A204.1 (cell line): ENCODE data around the gene FCMR.
"Not testable (repeated sequence)": the region's sequence is repeated elsewhere in the genome, so short reads cannot be mapped to it uniquely, and the experiment has no call there.

Source experiments
- FAIRE-seq: peaks from 2 replicates; lab custom pipeline; 2012; peaks lifted over from hg19 to GRCh38; lab: Jason Lieb, UNC

Gene FCMR

DNA sequence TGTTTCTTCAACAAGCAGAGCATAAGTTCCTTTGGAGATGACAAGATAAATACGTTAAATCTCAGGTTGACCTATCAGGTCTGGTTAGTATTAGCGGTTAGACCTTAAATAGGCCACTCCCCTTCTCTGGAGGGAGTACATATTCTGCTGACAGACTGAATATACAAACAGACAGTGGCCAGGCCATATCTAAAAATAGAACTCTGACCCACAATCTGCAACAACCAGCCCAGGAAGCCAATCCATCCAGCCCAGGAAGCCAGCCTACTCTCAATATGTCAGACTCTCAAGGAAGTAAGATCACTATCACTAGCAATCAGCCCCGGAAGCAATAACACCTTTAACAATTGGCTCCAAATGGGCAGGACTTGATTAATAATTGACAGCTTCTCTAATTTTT is 49.6 kb downstream of the FCMR start:
- FAIRE-seq = no peak

- no peak for FAIRE-seq
Observed at GRCh38 chr1:206868264-206868663, 53.5 kb downstream of the FCMR start.

GRCh38 chr1:206867716-206868115 is 54.0 kb downstream of the FCMR start:
- FAIRE-seq = no peak

DNA sequence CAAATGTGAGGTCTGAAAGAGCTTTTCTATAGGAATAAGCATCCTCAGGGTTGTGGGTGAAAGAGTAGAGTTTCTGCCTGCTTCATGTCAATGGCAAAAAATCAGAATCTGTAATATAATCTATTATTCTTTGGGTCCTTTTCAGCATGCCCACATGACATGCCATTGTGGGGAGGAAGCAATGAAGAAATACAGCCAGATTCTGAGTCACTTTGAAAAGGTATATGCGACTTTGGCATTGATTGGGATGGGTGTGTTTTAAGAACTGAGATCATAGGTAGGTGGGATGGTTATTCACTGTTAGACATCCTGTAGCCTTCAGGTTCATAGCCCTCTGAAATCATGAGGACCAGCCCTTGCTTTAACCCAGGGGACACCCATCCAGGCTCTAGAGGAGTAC is 54.5 kb downstream of the FCMR start:
- no peak for FAIRE-seq

GRCh38 chr1:206866062-206866461 is 55.7 kb downstream of the FCMR start:
- no peak for FAIRE-seq

GRCh38 chr1:206864939-206865671 is 56.6 kb downstream of the FCMR start, which contains the start of gene IL20:
TSS of gene IL20 (plus strand) at chr1:206865623. CDS start at chr1:206865853, 230 bp downstream.
- FAIRE-seq = no peak

GRCh38 chr1:206863266-206863665 is 58.5 kb downstream of the FCMR start:
- no peak for FAIRE-seq

GRCh38 chr1:206860165-206860564 is 61.6 kb downstream of the FCMR start:
- FAIRE-seq = no peak

- no peak for FAIRE-seq
Observed at GRCh38 chr1:206859082-206859521, 62.6 kb downstream of the FCMR start.

DNA sequence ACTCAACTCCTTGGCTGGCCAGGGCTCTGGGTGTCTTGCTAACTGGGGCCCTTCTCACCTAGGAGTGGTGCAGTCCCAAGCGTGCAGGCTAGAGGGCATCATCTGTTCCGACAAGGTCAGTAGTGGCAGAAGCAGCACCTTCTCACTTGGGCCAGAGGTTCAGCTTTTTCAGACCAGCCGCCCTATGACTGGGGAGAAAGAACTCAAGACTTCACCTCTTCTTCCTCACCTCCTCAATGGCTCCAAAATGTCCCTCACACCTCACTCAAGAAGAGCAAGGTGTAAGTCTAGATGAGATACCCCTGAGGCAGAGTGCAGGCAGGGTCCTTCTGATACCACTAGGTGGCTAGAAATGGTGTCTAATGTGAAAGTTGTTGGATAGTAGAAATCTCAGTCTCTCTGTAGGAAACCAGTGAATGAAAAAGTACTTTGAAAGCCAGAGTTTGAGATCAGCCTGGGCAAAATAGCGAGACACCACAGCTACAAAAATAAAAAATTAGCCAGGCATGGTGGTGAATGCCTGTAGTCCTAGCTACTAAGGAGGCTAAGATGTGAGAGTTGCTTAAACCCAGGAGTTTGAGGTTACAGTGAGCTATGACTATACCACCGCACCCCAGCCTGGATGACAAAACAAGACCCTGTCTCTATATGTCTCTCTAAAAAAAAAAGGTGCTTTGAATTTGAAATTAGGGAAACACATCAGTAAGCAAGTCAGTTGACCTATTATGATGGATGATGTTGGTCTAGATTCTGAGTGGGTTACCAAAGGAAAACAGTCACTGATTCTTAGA is 64.9 kb downstream of the FCMR start:
- no peak for FAIRE-seq

- FAIRE-seq = no peak
Observed at GRCh38 chr1:206855859-206856258, 65.9 kb downstream of the FCMR start.

- FAIRE-seq = no peak
Observed at GRCh38 chr1:206854401-206855129, 67.2 kb downstream of the FCMR start.

DNA sequence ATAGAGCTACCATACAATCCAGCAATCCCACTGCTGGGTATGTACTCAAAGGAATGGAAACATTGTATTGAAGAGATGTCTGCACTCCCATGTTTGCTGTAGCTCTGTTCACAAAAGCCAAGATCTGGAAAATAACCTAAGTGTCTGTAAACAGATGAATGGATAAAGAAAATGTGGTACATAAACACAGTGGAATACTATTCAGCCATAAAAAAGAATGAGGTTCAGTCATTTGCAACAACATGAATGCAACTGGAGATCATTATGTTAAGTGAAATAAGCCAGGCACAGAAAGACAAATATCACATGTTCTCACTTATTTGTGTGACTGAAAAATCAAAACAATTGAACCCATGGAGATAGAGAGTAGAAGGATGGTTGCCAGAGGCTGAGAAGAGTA is 68.0 kb downstream of the FCMR start:
- FAIRE-seq = not testable (repeated sequence)
